GM19397 (cell line): ENCODE results near the gene SEL1L2.
"Not testable (repeated sequence)": the region's sequence is repeated elsewhere in the genome, so short reads cannot be mapped to it uniquely, and the experiment has no call there.

Source experiments
- ATAC-seq: cut with Tn5 transposase; IDR thresholded peaks from one replicate; pipeline ENCODE4 v1.9.1; 2021; ENCODE audit warnings: mild to moderate bottlenecking, moderate library complexity; ENCODE audit not compliant: unreplicated experiment

The SEL1L2 gene

GRCh38 chr20:13990465-13990864 lies at the start of gene SEL1L2:
Gene SEL1L2 (minus strand): TSS chr20:13990614. CDS start chr20:13990534, 80 bp downstream.
- no peak for ATAC-seq

- no peak for ATAC-seq
Observed at GRCh38 chr20:14036567-14036966, 46.2 kb upstream of the SEL1L2 start.

- no peak for ATAC-seq
Observed at GRCh38 chr20:14033310-14033709, 42.9 kb upstream of the SEL1L2 start.

- ATAC-seq, result no peak
Observed at GRCh38 chr20:14030991-14031390, 40.6 kb upstream of the SEL1L2 start.

- ATAC-seq, result no peak
Observed at GRCh38 chr20:14012671-14013070, 22.3 kb upstream of the SEL1L2 start.

GRCh38 chr20:14009208-14009607 lies 18.8 kb upstream of the SEL1L2 start:
- no peak for ATAC-seq

- no peak for ATAC-seq
Observed at GRCh38 chr20:14005996-14006395, 15.6 kb upstream of the SEL1L2 start.

- no peak for ATAC-seq
Observed at GRCh38 chr20:14000917-14001316, 10.5 kb upstream of the SEL1L2 start.

GRCh38 chr20:13996265-13996664 lies 5.9 kb upstream of the SEL1L2 start:
- no peak for ATAC-seq

GRCh38 chr20:13995841-13996240 lies 5.4 kb upstream of the SEL1L2 start:
- ATAC-seq, result no peak

- ATAC-seq, result no peak
Observed at GRCh38 chr20:13995086-13995665, 4.8 kb upstream of the SEL1L2 start, which contains the start of gene MACROD2. Gene MACROD2 (plus strand): TSS chr20:13995516.

- ATAC-seq, result not testable (repeated sequence)
Observed at GRCh38 chr20:13991955-13992354, 1.5 kb upstream of the SEL1L2 start.

GRCh38 chr20:13991311-13991710 lies 897 bp upstream of the SEL1L2 start:
- no peak for ATAC-seq

- no peak for ATAC-seq
Observed at GRCh38 chr20:13984211-13984610, 6.2 kb downstream of the SEL1L2 start.

- ATAC-seq, result no peak
Observed at GRCh38 chr20:13960525-13960924, 29.9 kb downstream of the SEL1L2 start.

- ATAC-seq, result no peak
Observed at GRCh38 chr20:13960119-13960518, 30.3 kb downstream of the SEL1L2 start.

- no peak for ATAC-seq
Observed at GRCh38 chr20:13953227-13953626, 37.2 kb downstream of the SEL1L2 start.

- no peak for ATAC-seq
Observed at GRCh38 chr20:13947719-13948118, 42.7 kb downstream of the SEL1L2 start.

- no peak for ATAC-seq
Observed at GRCh38 chr20:13941031-13941430, 49.4 kb downstream of the SEL1L2 start.

GRCh38 chr20:13936781-13937576 lies 53.4 kb downstream of the SEL1L2 start:
- ATAC-seq, result no peak

- ATAC-seq, result no peak
Observed at GRCh38 chr20:13934992-13935894, 55.2 kb downstream of the SEL1L2 start.
